ENCODE data around the gene GALNT17.

The GALNT17 gene

DNA sequence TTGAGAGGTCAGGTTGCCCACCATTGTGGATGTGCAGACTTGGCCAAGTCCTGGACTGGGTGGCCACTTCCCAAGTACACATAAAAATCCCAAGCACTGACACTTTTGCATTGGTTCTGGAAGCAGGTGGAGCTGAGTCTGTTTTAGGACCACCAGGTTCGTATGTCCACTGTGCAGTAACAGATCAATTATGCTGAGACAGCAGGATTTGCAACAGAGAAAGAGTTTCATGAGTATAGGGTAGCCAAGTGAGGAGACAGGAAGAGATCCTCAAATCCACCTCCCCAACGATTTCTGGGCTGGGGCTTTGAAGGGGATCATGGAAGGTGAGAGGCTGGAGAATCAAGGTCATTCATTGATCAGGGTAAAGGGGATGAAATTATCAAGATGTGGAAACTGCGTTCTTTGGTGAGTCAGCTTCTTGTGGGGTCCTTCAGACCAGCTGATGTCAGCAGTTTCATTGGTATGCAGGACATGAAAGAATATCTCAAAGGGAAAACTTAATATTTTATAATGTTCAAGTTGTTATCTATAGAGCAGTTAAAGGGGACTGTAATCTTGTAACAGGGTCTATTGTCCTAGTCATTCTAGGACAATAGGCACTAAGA is 277.7 kb downstream of the GALNT17 start:
- Histone ChIP-seq H3K4me2 (ENCODE audit: insufficient read depth, low read length) (no peak overlapping the region), H3K36me3 (ENCODE audit: insufficient read depth, low read length) (no peaks in the 10 kb centered on the region), H3K4me1 (ENCODE audit: insufficient read depth, low read length) (peaks cover 4% of the 10 kb centered on the region; the same call in 1 of the 2 replicates), H3K9ac (ENCODE audit: low read depth, low read length) (no peak overlapping the region), H3K4me3 (ENCODE audit: low read depth in 1 of 2, low read length in 2 of 2) (no peak overlapping the region), H4K20me1 (ENCODE audit: insufficient read depth, low read length) (no peaks in the 10 kb centered on the region), H3K9me3 (ENCODE audit: insufficient read depth, low read length, severe bottlenecking) (peaks cover 6% of the 10 kb centered on the region), H3K27me3 (ENCODE audit: insufficient read depth, low read length, poor library complexity) (no peaks in the 10 kb centered on the region), H3K79me2 (ENCODE audit: insufficient read depth, low read length) (no peaks in the 10 kb centered on the region), H3K27ac (ENCODE audit: low read length) (no peak overlapping the region), H2AFZ (ENCODE audit: low read depth, low read length) (no peak overlapping the region)
- DNase-seq: no peak
- ATAC-seq (ENCODE audit: insufficient read depth, low read depth): no peak
- TF ChIP-seq, protein P1, sequence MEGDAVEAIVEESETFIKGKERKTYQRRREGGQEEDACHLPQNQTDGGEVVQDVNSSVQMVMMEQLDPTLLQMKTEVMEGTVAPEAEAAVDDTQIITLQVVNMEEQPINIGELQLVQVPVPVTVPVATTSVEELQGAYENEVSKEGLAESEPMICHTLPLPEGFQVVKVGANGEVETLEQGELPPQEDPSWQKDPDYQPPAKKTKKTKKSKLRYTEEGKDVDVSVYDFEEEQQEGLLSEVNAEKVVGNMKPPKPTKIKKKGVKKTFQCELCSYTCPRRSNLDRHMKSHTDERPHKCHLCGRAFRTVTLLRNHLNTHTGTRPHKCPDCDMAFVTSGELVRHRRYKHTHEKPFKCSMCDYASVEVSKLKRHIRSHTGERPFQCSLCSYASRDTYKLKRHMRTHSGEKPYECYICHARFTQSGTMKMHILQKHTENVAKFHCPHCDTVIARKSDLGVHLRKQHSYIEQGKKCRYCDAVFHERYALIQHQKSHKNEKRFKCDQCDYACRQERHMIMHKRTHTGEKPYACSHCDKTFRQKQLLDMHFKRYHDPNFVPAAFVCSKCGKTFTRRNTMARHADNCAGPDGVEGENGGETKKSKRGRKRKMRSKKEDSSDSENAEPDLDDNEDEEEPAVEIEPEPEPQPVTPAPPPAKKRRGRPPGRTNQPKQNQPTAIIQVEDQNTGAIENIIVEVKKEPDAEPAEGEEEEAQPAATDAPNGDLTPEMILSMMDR (IDR thresholded peaks at IDR 0.05; ENCODE audit: borderline replicate concordance, extremely low read depth, low read length, poor library complexity, severe bottlenecking): no peak
- no peak for TF ChIP-seq EZH2 (IDR thresholded peaks at IDR 0.05; ENCODE audit: borderline replicate concordance, low read depth, low read length, severe bottlenecking)

DNA sequence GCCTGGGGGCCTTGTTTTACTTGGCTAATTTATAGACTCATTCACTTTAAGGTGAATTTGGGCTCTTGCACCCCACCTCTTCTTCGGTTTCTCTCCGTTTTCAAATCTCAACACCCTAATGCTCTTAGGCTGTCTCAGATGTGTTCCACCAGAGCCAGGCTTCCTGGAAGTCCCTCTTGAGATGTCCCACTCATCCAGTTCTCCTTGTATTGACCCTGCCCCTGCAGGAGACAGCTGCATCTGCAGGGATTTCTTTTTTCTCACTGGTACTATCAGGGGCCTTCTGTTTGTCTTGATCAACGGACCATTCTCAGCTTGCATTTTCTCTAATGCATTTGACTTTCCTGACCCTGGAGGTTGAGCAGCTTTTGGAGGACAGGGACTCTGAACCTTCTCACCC is 279.5 kb downstream of the GALNT17 start:
- no peak overlapping the region for H3K9ac ChIP-seq (ENCODE audit: low read depth, low read length)
- no peak overlapping the region for H3K27ac ChIP-seq (ENCODE audit: low read length)
- no peaks in the 10 kb centered on the region for H4K20me1 ChIP-seq (ENCODE audit: insufficient read depth, low read length)
- H3K36me3 ChIP-seq (ENCODE audit: insufficient read depth, low read length): no peaks in the 10 kb centered on the region
- TF ChIP-seq, protein P1 (IDR thresholded peaks at IDR 0.05; ENCODE audit: borderline replicate concordance, extremely low read depth, low read length, poor library complexity, severe bottlenecking): no peak
- TF ChIP-seq EZH2 (IDR thresholded peaks at IDR 0.05; ENCODE audit: borderline replicate concordance, low read depth, low read length, severe bottlenecking): no peak
- H3K79me2 ChIP-seq (ENCODE audit: insufficient read depth, low read length): no peaks in the 10 kb centered on the region
- H3K4me2 ChIP-seq (ENCODE audit: insufficient read depth, low read length): no peak overlapping the region
- H3K27me3 ChIP-seq (ENCODE audit: insufficient read depth, low read length, poor library complexity): no peaks in the 10 kb centered on the region
- no peak overlapping the region for H2AFZ ChIP-seq (ENCODE audit: low read depth, low read length)
- peaks cover 5% of the 10 kb centered on the region; the same call in 1 of the 2 replicates for H3K4me1 ChIP-seq (ENCODE audit: insufficient read depth, low read length)
- DNase-seq: no peak
- ATAC-seq (ENCODE audit: insufficient read depth, low read depth): no peak
- no peak overlapping the region for H3K4me3 ChIP-seq (ENCODE audit: low read depth in 1 of 2, low read length in 2 of 2)
- peaks cover 6% of the 10 kb centered on the region for H3K9me3 ChIP-seq (ENCODE audit: insufficient read depth, low read length, severe bottlenecking)

DNA sequence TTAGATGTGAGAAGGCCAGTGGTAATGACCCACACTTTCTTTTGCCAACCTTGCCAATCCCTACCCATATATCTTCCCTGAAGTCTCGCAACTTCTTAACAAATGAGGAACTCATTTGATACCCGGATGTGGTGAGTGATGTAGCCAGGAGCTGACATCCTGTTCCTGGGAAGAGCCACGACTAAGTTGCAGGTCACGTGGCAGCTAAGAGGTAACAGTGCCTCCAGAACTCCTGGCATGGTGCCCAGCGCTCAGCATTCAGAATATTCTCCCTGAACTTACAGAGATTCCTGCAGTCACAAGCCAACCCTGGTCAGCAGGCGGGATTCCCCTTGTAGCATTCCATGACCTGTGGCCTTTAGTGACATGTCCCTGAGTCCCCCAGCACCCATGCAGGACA is 282.5 kb downstream of the GALNT17 start:
- ATAC-seq (ENCODE audit: insufficient read depth, low read depth) (0 out of 3 replicates have a peak, but pooled peaks have one; percentile 19), DNase-seq (peak; percentile 27)
- Histone ChIP-seq H4K20me1 (ENCODE audit: insufficient read depth, low read length) (no peaks in the 10 kb centered on the region), H3K27ac (ENCODE audit: low read length) (no peak overlapping the region), H3K4me3 (ENCODE audit: low read depth in 1 of 2, low read length in 2 of 2) (no peak overlapping the region), H3K4me2 (ENCODE audit: insufficient read depth, low read length) (no peak overlapping the region), H3K27me3 (ENCODE audit: insufficient read depth, low read length, poor library complexity) (no peaks in the 10 kb centered on the region), H3K36me3 (ENCODE audit: insufficient read depth, low read length) (no peaks in the 10 kb centered on the region), H3K9ac (ENCODE audit: low read depth, low read length) (no peak overlapping the region), H2AFZ (ENCODE audit: low read depth, low read length) (no peak overlapping the region), H3K4me1 (ENCODE audit: insufficient read depth, low read length) (peaks cover 5% of the 10 kb centered on the region; the same call in 1 of the 2 replicates), H3K79me2 (ENCODE audit: insufficient read depth, low read length) (no peaks in the 10 kb centered on the region), H3K9me3 (ENCODE audit: insufficient read depth, low read length, severe bottlenecking) (peaks cover under 1% of the 10 kb centered on the region)
- TF ChIP-seq, protein P1 (IDR thresholded peaks at IDR 0.05; ENCODE audit: borderline replicate concordance, extremely low read depth, low read length, poor library complexity, severe bottlenecking): no peak
- TF ChIP-seq EZH2 (IDR thresholded peaks at IDR 0.05; ENCODE audit: borderline replicate concordance, low read depth, low read length, severe bottlenecking): no peak

Data from DND-41 (cell line).